H7 (cell line): ENCODE data around the gene PPM1M. TPM values are rescaled to one million over a fixed set of nuclear protein-coding genes. Genes with fewer than 3 reads are reported as not detected.

Source experiments
- DNase-seq: peaks from one replicate; pipeline ENCODE4 v3.0.0; 2012
- H3K27me3 ChIP-seq: 2 replicates; pipeline ENCODE4 v1.6.0; 2011; ENCODE audit warnings: mild to moderate bottlenecking, low read length; ENCODE audit not compliant: control insufficient read depth, insufficient read depth
- H3K36me3 ChIP-seq: replicated peaks from 2 replicates; pipeline ENCODE4 v1.5.1; 2011; ENCODE audit warnings: low read length; ENCODE audit not compliant: control insufficient read depth, insufficient read depth
- H3K4me3 ChIP-seq: 2 replicates; pipeline ENCODE4 v1.5.1; 2011; ENCODE audit warnings: low read depth, mild to moderate bottlenecking, control low read depth, low read length, moderate library complexity; ENCODE audit not compliant: insufficient read depth
- total RNA-seq: library from RNA; depleted of rRNA; stranded (reverse); fragments of >200 nt; shearing (Covaris generic); gene quantifications from 2 replicates; pipeline ENCODE4 v1.2.3, GENCODE V29; 2014

The PPM1M gene
- total RNA-seq, 1 experiment from 2014 or later, result 4.5 TPM

- no peaks in the 10 kb centered on the region for H3K36me3 ChIP-seq
- DNase-seq, result peak; percentile 55
- no peak overlapping the region for H3K4me3 ChIP-seq
- no peaks in the 10 kb centered on the region for H3K27me3 ChIP-seq
Measured at GRCh38 chr3:52221563-52222318, 23.8 kb upstream of the PPM1M start.

GRCh38 chr3:52222319-52223221 is 23.0 kb upstream of the PPM1M start:
- peak; percentile 49 for DNase-seq
- H3K4me3 ChIP-seq, result no peak overlapping the region
- no peaks in the 10 kb centered on the region for H3K27me3 ChIP-seq
- H3K36me3 ChIP-seq, result no peaks in the 10 kb centered on the region

- DNase-seq, result peak; percentile 46
- no peaks in the 10 kb centered on the region; the same call in 1 of the 2 replicates for H3K36me3 ChIP-seq
- H3K4me3 ChIP-seq, result no peak overlapping the region
- H3K27me3 ChIP-seq, result no peaks in the 10 kb centered on the region
Measured at GRCh38 chr3:52223449-52224408, 21.8 kb upstream of the PPM1M start.

- peaks cover 6% of the 10 kb centered on the region for H3K36me3 ChIP-seq
- no peaks in the 10 kb centered on the region for H3K27me3 ChIP-seq
- H3K4me3 ChIP-seq, result no peak within 1 kb of the TSS
- peak; percentile 58 for DNase-seq
Measured at GRCh38 chr3:52225452-52226228, 19.9 kb upstream of the PPM1M start, which contains the start of gene TLR9. TLR9 (minus strand) TSS chr3:52225645; CDS start chr3:52225529, 116 bp downstream.

- Histone ChIP-seq H3K36me3 (peaks cover 11% of the 10 kb centered on the region), H3K27me3 (no peaks in the 10 kb centered on the region), H3K4me3 (no peak overlapping the region)
- DNase-seq, result peak; percentile 41
Measured at GRCh38 chr3:52226229-52226817, 19.2 kb upstream of the PPM1M start.

GRCh38 chr3:52227117-52227516 is 18.4 kb upstream of the PPM1M start:
- peaks cover 11% of the 10 kb centered on the region for H3K36me3 ChIP-seq
- H3K27me3 ChIP-seq, result no peaks in the 10 kb centered on the region
- peak; percentile 35 for DNase-seq
- H3K4me3 ChIP-seq, result no peak overlapping the region

GRCh38 chr3:52227766-52228165 is 17.8 kb upstream of the PPM1M start:
- DNase-seq, result no peak
- peaks cover 11% of the 10 kb centered on the region for H3K36me3 ChIP-seq
- H3K4me3 ChIP-seq, result no peak overlapping the region
- no peaks in the 10 kb centered on the region for H3K27me3 ChIP-seq

GRCh38 chr3:52228266-52228665 is 17.3 kb upstream of the PPM1M start:
- DNase-seq, result peak; percentile 35
- no peaks in the 10 kb centered on the region for H3K27me3 ChIP-seq
- no peak overlapping the region for H3K4me3 ChIP-seq
- H3K36me3 ChIP-seq, result peaks cover 11% of the 10 kb centered on the region

GRCh38 chr3:52228751-52229291 is 16.7 kb upstream of the PPM1M start:
- peak; percentile 23 for DNase-seq
- Histone ChIP-seq H3K36me3 (peaks cover 11% of the 10 kb centered on the region), H3K4me3 (no peak overlapping the region), H3K27me3 (no peaks in the 10 kb centered on the region)

GRCh38 chr3:52229656-52230055 is 15.9 kb upstream of the PPM1M start:
- Histone ChIP-seq H3K36me3 (peaks cover 14% of the 10 kb centered on the region), H3K4me3 (no peak overlapping the region), H3K27me3 (no peaks in the 10 kb centered on the region)
- no peak for DNase-seq

GRCh38 chr3:52230461-52230860 is 15.1 kb upstream of the PPM1M start:
- no peaks in the 10 kb centered on the region for H3K27me3 ChIP-seq
- H3K36me3 ChIP-seq, result peaks cover 14% of the 10 kb centered on the region
- no peak for DNase-seq
- H3K4me3 ChIP-seq, result no peak overlapping the region

- H3K4me3 ChIP-seq, result no peak overlapping the region
- H3K27me3 ChIP-seq, result no peaks in the 10 kb centered on the region
- peaks cover 14% of the 10 kb centered on the region for H3K36me3 ChIP-seq
- DNase-seq, result peak; percentile 22
Measured at GRCh38 chr3:52230889-52231499, 14.6 kb upstream of the PPM1M start.
